ENCODE results near the gene OSBP2.

Gene OSBP2

DNA sequence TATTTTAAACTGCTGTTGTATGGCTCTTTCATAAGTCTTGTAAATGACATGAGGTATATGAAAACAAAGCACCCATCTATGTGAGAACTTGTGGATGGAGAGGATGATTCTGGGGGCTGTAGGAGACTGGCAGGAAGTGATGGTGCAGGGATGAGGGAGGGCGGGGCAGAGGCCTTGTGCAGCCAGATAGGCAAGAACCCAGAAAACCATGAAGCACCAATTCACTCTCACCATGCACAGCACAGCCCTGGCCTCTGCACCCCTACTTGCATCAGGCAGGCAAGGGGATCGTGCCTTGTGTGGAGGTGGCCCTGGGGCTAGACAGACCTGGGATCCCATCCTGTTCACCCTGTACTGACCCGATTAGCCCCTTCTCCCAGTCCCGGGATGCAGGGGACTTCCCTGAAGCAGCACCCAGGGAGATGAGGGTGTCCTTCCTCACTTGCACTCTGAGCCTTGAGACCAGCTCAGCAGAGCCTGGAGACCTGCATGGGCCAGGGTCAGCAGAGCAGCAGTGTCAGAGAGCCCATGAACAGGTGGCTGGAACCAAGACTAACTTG is 188.4 kb downstream of the OSBP2 start:
- DNase-seq: no peak

DNA sequence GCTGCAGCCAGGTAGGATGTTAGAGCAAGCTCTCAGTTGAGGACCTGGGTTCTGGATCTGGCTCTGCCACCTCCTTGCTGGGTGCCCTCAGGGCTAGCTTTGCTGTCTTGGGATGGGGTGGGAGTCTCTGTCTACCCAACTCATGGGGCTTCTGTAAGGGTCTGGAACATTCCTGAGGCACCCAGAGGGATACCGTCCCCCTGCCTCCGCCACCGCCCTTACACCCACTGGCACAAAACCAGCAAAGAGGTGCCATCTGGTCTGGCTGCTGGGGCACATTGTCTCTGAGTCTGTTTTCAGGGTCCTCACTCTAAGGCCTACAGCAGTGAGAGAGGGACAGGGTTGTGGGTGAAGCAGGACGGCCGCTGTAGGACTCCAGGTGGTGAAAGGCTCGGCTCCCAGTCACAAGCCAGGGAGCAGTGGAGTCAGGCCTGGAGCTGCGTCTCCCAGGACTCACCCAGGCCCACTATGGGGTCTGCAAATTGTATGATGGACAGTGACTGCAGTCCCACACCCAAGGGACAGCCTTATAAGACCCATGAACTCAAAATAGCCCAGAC is 189.0 kb downstream of the OSBP2 start:
- no peak for DNase-seq

DNA sequence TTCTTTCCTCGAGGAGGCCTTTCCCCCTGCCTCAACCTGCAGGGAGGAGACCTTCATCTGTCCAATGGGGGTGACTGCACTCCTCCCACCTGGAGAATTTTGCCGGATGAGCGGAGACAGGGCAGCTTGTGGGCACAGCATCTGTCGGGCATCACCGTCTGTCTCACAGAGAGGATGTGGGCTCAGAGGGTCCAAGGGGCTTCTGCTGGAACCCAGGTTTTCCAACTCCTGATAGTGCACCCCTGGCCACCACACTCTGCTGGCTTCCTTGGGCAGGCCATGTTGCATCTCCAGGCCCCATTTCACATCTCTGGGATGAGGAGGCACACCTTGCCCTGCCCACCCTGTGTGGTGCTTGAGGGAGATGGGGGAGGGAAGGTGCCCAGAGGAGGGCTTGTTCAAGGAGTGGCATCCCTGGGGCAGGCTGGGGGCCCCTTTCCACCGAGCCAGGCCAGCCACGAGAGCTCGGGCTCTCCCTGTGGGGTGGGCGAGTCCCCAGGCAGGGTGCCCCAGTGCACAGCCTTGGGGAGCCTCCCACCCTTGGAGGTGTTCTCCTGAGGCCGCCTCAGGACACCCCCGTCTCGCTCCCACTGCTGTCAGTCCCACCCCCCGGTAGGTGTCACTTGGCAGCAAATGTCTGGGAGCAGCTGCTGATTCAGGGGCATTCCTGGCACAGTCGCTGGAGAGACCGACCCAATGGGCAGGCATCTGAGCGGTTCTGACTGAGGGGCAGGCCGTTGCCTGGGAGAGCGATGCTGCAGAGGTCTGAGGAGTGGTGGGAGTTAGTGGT is 189.7 kb downstream of the OSBP2 start:
- no peak for DNase-seq

DNA sequence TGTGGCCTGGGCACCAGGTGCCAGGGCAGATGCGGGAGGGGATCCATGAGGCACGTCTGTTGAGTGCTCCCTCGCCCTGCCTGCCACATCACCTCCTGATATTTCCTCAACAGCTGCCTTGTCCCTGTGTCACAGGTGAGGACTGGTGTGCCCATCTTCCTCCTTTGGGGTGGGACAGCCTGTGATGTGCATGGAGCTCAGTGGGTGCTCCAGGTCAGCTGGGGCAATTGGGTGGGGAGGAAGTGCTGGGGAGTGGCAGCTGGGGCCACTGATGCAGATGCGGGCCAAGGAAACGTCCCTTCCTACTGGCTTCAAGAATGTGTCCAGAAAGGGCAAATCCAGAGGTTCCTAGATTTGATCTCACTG is 190.3 kb downstream of the OSBP2 start:
- DNase-seq: no peak

DNA sequence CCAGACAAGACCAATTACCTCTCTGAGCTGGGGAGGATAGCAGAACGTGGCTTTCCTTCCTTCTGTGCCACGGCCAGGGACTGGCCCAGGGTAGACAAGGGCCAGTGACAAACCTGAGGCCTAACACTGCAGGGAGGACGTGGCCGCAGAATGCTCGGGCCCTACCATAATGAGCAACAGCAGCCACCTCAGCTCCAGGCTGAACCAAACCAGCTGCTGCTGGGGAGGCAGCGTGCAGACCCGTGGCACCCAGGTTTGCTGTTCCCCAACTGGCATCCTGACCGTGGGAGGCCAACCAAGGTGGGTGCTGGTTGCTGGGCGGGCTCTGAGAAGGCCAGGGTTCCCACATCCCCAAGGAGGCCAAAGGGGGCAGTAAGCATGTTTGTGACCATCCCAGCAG is 190.9 kb downstream of the OSBP2 start:
- DNase-seq: no peak

DNA sequence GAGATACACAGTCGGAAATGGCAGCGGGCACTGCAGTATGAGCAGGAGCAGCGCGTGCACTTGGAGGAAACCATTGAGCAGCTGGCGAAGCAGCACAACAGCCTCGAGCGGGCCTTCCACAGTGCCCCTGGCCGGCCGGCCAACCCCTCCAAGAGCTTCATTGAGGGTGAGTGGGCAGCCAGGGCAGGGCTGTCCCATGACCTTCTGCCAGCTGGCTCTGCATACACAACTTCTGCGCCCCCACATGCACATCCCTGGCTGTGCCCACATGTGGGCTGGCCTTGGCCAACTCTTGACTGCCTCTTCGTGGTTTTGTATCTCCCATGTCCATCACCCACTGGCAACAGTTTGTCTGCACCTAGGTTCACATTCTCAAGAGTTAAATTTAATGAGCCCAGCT is 192.8 kb downstream of the OSBP2 start:
- DNase-seq: no peak

DNA sequence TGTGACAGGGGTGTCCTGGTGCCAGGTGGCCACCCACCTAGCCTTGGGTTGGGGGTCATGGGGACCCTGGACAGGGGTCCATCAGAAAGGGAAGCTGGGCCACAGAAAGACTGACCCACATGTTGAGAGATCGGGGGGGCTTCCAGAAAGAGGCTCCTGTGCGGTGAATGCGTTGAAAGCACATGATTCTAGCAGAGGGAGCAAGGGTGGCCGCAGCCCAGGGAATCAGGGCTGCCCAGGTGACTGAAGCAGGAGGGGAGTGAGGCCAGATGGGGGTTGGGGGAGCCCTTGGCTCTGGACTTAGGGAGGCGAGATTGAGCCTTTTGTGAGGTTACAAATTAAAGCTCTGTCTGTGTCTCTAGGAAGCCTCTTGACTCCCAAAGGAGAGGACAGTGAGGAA is 193.2 kb downstream of the OSBP2 start:
- no peak for DNase-seq

DNA sequence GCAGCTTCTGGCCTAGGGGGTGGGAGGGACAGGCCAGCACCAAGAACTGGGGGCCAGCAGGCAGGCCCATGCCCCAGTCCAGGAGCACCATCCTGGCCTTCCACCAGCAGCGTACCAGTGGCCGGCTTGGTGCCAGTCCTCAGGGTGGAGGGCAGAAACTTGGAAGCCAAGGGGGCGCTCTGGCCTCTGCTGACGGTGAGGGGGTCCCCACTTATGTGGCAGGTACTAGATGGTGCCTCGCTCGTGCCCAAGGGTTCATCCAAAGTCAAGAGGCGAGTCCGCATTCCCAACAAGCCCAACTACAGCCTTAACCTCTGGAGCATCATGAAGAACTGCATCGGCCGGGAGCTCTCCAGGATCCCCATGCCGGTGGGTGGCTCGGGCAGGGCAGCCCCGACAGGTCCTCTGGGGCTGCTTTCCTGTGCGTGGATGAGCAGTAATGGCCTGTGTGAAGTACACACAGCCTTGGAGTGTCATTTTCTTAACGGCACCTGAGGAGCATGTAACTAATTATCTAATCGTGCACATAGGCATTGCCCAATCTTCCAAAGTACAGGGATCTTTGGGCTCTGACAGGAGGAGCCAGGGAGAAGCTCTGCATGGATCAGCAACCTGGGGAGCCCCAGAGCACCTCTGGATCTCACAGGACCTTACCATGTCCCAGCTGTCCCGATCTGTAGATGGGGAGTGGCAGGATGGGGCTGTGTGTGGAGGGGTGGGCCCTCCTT is 194.8 kb downstream of the OSBP2 start:
- DNase-seq: no peak

DNA sequence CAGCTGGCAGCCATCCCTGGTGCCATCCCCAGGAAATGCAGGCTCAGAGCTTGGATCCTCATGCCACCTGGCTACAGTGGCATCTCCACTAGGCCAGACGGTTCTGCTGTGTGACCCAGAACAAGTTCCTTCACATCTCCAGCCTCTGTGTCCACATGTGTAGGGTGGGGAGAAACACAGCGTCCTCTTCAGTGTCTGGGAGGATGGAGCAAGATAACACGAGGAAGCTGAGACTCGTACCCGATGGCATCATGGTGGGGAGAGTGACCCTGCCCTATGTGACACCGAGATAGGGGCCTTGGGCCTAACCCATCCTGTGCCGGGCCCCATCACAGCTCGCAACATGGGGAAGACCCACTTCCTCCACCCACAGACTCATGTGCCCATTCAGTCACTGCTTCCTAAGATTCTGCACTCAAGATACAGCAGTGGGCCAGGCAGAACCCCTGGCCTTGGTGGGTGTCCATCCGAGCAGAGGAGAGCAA is 195.4 kb downstream of the OSBP2 start:
- DNase-seq: no peak

DNA sequence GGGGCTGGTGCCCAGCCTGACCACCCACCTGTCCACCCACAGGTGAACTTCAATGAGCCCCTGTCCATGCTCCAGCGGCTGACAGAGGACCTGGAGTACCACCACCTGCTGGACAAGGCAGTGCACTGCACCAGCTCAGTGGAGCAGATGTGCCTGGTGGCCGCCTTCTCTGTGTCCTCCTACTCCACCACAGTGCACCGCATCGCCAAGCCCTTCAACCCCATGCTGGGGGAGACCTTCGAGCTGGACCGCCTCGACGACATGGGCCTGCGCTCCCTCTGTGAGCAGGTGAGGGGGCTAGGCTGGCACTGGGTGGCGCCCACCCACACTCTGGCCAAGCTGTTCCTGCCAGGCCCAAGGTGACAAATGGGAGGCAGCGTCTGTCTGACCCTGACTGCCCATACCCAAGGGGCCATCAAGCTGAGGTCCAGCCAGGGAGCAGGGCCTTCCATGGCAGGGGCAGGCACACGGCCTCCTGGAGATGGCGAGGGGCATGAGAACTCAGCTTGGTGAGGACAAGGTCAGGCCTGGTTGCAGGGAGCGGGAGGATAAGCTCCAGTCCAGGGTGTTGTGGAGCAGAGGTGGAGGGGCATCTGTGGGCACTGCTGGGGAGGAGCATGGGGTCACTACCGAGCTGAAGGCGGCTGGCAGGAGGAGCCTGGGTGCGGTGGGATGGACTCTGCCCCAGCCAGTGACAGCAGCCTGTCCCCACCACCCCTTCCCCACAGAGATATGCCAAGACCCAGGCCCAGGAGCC is 196.2 kb downstream of the OSBP2 start:
- no peak for DNase-seq

DNA sequence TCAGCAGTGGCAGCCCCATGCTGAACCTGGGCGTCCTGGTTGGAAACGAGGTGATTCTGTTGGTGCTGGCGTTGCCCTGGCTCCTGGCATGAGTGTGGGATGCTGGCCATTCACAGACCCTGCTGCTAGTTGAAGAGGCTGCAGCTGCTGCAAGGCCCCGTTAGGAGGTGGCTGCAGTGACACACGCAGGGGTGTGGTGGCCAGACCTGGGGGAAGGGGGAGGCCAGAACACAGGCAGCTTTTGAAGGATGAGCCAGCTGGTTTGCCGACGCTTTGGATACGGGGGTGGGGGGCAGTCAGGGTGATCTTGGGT is 196.7 kb downstream of the OSBP2 start:
- no peak for DNase-seq

DNA sequence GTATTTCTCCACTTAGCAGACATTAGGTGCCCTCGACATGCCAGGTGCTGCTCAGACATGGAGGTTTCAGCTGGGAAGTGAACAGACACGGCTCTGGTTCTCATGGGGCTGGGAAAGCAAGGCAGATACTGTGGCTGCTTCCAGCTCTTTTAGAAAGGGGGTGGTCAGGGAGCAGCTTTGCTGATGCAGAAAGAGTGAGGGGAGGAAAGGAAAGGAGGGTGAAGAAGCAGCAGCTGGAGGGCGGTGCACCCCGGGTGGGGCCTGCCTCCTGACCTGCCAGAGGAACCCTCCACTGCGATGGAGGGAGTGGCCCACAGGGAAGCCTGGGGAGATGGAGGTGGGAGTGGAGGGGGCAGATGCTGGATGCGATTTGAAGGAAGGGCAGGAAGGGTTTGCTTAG is 197.1 kb downstream of the OSBP2 start:
- DNase-seq: no peak

DNA sequence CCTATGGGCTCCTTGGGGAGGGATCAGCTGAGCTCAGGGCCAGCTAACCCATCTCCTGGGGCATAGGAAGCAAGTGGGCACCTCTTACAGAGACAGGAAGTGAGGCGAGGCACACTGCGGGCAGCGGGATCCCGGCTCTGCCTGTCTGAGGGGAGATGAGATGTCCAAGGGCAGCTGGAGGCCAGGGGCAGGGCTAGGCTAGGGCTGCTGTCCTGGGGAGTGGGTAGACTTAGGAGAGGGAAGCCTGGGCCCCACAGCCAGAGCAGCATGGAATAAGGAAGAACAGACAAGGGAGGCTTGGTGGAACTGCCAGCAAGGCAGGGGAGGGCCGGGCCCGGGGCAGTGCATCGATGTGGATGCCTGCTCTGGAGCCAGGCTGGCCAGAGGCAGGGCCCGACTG is 197.6 kb downstream of the OSBP2 start:
- DNase-seq: no peak

DNA sequence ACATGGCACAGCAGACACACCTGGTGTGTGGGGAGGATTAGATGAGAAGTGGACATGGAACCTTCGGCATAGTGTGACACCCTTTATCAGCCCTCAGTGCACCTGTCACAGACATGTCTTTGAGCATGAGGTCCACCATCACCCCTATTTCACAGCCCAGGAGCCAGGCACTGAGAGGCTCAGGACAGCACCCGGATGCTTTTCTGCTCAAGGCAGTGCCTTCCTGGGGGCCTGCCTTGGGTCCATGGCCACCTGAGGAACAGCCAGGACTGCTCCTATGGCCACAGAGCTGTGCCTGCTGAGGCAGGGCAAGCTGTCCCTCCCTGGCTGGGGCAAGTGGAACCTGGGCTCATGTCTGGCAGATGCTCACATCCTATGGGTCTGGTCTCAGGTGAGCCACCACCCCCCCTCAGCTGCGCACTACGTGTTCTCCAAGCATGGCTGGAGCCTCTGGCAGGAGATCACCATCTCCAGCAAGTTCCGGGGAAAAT is 198.1 kb downstream of the OSBP2 start:
- DNase-seq: no peak

DNA sequence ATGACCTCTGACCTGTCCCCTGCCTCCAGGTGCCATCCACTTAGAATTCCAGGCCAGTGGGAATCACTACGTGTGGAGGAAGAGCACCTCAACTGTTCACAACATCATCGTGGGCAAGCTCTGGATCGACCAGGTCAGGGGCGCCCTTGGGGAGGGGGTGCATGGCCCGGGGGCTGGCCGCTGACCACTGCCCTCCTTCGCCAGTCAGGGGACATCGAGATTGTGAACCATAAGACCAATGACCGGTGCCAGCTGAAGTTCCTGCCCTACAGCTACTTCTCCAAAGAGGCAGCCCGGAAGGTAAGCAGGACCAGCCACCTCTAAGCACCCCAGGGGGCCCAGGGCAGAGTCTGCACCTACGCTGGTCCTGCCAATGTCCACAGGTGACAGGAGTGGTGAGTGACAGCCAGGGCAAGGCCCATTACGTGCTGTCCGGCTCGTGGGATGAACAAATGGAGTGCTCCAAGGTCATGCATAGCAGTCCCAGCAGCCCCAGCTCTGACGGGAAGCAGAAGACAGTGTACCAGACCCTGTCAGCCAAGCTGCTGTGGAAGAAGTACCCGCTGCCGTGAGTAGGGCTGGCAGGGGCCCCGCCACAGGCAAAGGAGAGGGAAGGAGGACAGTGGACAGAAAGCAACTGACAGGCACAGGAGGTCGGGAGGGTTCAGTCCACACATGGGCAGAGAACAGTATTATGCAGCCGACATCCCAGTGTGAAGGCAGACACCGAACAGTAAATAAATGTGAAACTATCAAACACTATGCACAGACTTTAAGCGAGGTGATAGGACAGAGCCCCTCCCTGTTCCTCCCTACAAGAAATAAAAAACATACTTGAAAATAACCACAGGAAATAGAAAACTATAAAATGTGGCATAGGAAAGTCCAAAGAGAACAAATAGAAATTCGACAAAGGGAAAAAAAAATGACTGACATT is 199.0 kb downstream of the OSBP2 start:
- no peak for DNase-seq

DNA sequence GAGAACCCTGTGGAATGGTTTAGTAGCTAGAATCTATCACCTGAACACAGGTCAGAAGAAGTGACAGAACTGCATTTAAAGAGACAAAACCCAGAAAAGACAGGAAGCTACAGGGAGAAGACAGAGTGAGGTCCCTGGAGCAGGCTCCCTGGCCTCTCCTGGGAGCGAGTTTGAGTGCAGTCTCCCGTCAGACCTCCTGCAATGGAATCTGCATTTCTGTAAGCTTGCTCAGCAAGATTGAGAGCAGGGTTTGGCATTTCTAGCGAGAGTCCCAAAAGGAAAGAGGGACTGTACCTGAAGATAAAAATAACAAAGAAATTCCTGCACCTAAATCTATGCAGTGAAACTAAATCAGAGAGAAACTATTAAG is 199.7 kb downstream of the OSBP2 start:
- DNase-seq: no peak

DNA sequence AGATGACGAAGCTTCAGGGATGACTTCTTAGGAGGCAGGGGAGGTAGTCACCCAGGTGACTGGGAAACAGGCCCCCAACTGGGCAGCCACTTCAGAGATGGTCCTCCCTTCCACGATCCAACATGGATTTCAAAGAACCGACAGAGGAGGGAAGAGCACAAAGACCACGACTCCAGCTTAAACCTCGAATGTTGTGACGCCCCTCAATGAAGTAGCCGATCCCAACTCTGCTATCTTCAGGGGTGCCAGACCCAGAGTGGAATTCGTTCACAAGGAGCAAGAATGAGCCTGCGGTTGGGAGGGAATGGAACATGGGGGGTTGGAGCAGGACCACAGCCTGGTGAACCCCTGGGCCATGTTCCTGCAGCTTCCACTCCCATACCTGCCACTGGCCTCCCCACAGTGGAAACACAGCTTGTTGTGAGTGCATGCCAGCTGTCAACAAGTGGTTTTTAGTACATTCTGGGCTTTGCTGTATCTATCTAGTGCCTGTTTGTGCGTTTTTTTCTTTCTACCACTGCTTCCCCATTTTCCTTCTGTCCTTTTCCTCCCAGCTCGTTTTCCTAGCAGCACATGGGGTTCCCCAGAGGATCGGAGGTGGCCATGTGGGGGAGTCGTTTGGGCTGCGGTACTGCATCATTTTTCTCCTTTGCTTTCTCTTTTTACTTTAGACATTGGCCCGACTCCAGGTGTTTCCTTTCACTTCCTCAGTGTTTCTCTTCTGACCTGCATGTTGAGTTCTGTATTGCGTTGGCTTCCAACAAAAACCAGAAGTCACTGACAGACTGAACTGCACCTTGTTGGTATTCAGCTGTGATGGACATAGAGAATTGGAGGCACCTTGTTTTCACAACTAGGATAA is 208.1 kb downstream of the OSBP2 start:
- no peak for DNase-seq

DNA sequence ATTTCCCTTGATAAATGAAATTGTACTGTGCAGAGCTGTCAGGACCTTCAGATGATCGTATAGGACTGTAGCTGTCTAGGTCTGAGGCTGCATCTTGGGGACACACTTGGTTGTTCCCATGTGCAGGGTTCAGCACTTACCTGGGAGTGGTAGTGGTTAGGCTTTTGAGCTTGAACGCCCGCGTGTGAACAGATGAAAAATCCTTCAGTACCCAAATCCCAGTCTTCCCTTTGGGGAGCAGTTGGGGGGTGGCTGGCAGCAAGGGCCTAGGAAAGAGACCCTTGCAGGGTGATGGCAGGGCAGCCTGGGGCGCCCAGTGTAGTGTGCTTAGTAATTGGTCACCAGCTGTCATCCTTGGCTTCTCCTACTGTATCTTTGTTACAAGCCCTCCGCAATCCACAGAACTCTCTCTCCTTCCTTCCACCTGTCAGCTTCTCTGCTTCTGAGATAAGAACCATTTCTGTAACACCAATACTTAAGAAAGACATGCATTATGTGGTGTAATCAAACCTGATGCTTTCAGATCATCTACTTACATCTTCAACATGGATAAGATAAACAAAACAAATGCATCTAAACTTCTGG is 209.3 kb downstream of the OSBP2 start:
- no peak for DNase-seq

DNA sequence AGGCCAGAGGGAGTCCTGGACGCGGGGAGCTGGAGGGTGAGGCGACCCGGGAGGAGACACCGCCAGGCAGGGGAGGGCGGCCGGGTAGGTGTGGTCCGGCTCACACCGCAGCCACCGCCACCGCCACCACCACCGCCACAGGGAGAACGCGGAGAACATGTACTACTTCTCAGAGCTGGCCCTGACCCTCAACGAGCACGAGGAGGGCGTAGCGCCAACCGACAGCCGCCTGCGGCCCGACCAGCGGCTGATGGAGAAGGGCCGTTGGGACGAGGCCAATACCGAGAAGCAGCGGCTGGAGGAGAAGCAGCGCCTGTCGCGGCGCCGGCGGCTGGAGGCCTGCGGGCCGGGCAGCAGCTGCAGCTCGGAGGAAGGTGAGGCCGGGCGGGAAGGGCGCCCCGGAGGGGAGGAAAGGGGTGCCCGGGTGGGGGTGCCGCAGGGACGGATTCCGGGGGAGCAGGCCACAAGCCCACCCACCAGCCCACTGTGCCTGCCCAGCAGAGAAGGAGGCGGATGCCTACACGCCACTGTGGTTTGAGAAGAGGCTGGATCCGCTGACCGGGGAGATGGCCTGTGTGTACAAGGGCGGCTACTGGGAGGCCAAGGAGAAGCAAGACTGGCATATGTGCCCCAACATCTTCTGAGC is 211.1 kb downstream of the OSBP2 start:
- DNase-seq: no peak

DNA sequence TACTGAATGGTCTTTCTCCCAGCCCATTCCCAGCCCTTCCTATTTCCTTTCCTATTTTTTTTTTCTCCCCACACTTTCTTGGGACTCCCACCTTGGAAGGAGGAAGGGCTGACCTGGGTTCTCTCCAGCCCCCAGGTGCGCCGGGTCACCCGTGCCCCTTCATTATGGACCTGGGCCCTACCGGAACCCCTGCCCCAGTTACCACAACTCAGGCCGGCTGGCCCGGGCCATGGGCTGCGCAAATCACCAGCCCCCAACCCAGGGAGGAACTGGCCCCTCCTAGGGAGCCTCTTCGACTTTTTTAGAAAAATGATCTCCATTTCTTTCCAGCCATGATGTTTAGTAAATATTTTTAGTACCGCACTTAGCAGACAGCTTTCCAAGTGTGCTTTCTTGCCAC is 211.7 kb downstream of the OSBP2 start:
- no peak for DNase-seq
